Activated naive CD8-positive, alpha-beta T cell (primary cell): ENCODE results near the gene AOPEP.

Source experiments
- H3K27ac Mint-ChIP-seq: one replicate; pipeline ENCODE4 v1.8.0; 2021; ENCODE audit warnings: mixed read lengths
- H3K27me3 Mint-ChIP-seq: one replicate; pipeline ENCODE4 v1.8.0; 2021; ENCODE audit warnings: mixed read lengths
- H3K36me3 Mint-ChIP-seq: one replicate; pipeline ENCODE4 v1.8.0; 2021; ENCODE audit warnings: mixed read lengths
- H3K4me1 Mint-ChIP-seq: one replicate; pipeline ENCODE4 v1.8.0; 2021; ENCODE audit warnings: low read depth, mixed read lengths
- H3K4me3 Mint-ChIP-seq: one replicate; pipeline ENCODE4 v1.8.0; 2021; ENCODE audit warnings: mild to moderate bottlenecking, mixed read lengths
- H3K9me3 Mint-ChIP-seq: one replicate; pipeline ENCODE4 v1.8.0; 2021; ENCODE audit warnings: low read depth, mixed read lengths

AOPEP gene

DNA sequence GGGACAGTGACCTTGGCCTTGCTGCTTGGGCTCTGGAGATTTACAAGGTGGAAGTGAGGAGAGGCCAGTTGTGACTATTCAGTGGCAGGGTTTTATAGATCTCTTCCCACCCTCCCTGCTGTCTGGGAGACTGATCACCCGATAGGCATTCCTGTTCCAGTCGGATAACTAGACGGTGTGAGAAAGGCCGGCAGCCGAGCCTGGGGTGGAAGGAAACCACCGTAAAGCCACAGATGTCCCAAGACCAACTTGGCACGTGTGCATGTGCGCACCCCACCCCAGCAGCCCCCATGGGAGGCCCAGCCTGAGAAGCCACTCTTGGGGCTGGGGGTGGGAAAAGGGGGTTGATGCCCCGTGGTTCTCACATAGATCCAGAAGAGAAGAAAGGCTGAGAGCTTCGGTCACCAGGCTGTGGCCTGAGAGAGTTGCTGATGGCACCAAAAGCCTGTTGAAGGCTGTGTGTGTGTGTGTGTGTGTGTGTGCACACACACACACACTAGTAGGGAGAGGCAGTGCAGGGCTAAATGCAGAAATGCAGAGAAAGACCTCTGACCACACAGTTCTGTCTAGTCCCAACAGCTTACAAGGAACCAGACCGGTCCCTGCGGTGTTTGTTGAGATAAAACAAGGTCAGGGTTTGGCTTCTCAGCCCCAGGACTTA, 365.2 kb downstream of the AOPEP start:
- Mint-ChIP-seq H3K4me1 (peaks cover 16% of the 10 kb centered on the region), H3K36me3 (peaks cover under 1% of the 10 kb centered on the region), H3K9me3 (no peaks in the 10 kb centered on the region), H3K27me3 (no peaks in the 10 kb centered on the region), H3K27ac (no peak overlapping the region), H3K4me3 (no peak overlapping the region)

DNA sequence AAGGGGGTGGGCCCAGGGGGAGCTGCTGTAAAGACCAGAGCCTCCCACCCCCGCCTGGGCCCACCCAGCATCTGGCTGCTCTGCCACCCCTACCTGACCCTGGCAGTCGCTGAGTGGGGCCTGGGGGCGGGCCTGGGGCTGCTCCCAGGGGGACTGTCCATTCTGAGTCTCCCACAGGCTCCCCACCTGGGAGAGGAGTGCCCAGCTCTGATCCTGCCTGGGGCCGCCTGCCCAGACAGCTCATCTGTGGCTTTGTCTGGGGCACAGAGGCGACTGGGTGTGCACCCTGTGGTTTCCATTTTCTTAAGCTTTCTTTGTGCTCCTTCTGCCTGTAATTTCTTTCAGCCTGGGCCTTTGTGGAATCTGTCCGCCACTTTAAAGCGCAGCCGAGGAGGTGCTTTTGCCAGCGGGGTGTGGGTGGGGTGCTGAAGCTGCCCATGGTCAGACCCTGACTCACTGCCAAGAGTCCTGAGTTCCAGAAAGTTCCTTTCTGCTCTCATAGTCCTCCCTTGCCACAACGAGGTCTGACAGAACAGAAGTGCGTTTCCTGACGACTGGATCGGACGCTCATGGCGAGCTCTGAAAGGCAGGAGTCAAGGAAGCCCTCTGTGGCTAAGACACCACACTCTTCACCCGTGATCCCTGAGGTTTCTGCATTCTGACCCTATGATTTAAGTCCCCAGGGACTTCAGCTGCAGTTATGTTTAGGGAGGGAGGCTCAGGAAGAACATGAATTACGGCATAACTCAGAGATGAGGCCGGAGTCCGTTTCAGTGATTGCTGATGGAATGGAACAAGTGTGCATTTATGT, 366.0 kb downstream of the AOPEP start:
- no peak overlapping the region for H3K4me3 Mint-ChIP-seq
- H3K27ac Mint-ChIP-seq: no peak overlapping the region

GRCh38 chr9:95093586-95093985, 367.1 kb downstream of the AOPEP start:
- Mint-ChIP-seq H3K9me3 (no peaks in the 10 kb centered on the region), H3K36me3 (no peaks in the 10 kb centered on the region), H3K27ac (no peak overlapping the region), H3K27me3 (no peaks in the 10 kb centered on the region), H3K4me3 (no peak overlapping the region), H3K4me1 (peaks cover 16% of the 10 kb centered on the region)

More for the DNA sequence above, 366.0 kb downstream of the AOPEP start:
- H3K4me1 Mint-ChIP-seq: peaks cover 16% of the 10 kb centered on the region
- no peaks in the 10 kb centered on the region for H3K27me3 Mint-ChIP-seq
- H3K9me3 Mint-ChIP-seq: no peaks in the 10 kb centered on the region
- no peaks in the 10 kb centered on the region for H3K36me3 Mint-ChIP-seq

DNA sequence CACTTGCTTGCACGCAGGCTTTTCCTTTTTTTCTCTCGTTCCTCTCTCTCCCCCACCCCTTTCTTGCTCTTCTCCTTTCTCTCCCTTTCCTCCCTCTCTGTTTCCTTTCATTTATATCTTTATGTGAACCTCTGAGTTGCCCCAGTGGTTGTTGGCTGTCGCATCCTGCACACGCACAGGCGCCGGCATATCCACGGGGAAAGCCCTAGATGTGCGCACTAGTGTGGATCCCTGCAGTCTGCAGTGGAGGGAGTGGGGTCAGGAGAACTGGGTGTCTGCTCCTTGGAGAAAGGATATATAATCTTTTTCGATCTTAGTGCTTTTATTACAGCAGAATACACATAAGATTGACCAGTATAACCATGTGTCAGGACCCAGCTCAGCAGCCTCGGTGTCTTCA, 367.5 kb downstream of the AOPEP start:
- no peaks in the 10 kb centered on the region for H3K9me3 Mint-ChIP-seq
- H3K36me3 Mint-ChIP-seq: no peaks in the 10 kb centered on the region
- no peak overlapping the region for H3K4me3 Mint-ChIP-seq
- H3K4me1 Mint-ChIP-seq: peaks cover 16% of the 10 kb centered on the region
- no peaks in the 10 kb centered on the region for H3K27me3 Mint-ChIP-seq
- no peak overlapping the region for H3K27ac Mint-ChIP-seq

GRCh38 chr9:95095641-95096355, 369.3 kb downstream of the AOPEP start:
- H3K27me3 Mint-ChIP-seq: no peaks in the 10 kb centered on the region
- H3K36me3 Mint-ChIP-seq: no peaks in the 10 kb centered on the region
- H3K9me3 Mint-ChIP-seq: no peaks in the 10 kb centered on the region
- no peak overlapping the region for H3K4me3 Mint-ChIP-seq
- peaks cover 16% of the 10 kb centered on the region for H3K4me1 Mint-ChIP-seq
- H3K27ac Mint-ChIP-seq: no peak overlapping the region

- peaks cover 14% of the 10 kb centered on the region for H3K4me1 Mint-ChIP-seq
- no peak overlapping the region for H3K4me3 Mint-ChIP-seq
- no peak overlapping the region for H3K27ac Mint-ChIP-seq
- no peaks in the 10 kb centered on the region for H3K27me3 Mint-ChIP-seq
- H3K9me3 Mint-ChIP-seq: no peaks in the 10 kb centered on the region
- H3K36me3 Mint-ChIP-seq: no peaks in the 10 kb centered on the region
These were observed 369.9 kb downstream of the AOPEP start for GRCh38 chr9:95096381-95096780.

DNA sequence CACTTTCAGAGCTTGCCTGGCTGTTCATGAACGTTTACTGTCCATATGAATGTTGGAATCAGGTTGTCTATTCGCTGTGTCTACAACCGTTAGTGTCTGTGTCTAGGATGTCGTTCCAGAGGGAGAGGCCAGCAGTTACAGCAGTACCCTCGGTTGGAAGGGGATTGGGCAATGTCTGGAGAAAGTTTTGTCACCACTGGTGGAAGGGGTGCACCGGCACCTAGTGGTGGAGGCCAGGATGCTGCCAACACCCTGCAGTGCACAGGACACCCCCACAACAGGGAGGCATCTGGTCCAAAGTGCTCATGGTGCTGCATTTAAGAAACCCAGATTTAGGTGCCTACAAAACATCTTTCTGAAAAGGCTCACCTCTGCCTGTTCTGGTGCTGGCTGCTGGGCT, 370.3 kb downstream of the AOPEP start:
- H3K27me3 Mint-ChIP-seq: no peaks in the 10 kb centered on the region
- no peak overlapping the region for H3K4me3 Mint-ChIP-seq
- no peaks in the 10 kb centered on the region for H3K9me3 Mint-ChIP-seq
- no peaks in the 10 kb centered on the region for H3K36me3 Mint-ChIP-seq
- H3K27ac Mint-ChIP-seq: no peak overlapping the region
- peaks cover 11% of the 10 kb centered on the region for H3K4me1 Mint-ChIP-seq

DNA sequence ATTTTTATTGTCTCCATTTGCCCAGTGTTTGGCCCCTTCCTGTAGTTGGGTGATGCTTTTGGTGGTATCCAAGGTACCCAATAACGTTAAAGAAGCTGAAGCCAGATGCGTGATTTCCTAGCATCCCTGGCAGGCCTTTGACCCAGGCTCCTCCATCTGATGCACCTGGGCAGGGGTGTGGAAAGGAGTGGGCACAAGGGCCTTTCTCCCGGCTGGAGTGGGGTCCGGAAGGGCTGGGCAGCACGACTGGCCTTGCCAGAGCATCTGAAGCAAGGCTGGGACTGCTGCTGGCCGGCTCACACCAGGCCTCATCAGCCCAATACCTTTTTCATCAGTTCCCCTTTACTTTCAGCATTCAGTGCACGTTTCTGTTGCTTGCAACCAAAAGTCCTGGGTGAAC, 370.8 kb downstream of the AOPEP start:
- Mint-ChIP-seq H3K4me3 (no peak overlapping the region), H3K4me1 (peaks cover 10% of the 10 kb centered on the region), H3K27me3 (no peaks in the 10 kb centered on the region), H3K36me3 (no peaks in the 10 kb centered on the region), H3K9me3 (no peaks in the 10 kb centered on the region), H3K27ac (no peak overlapping the region)

DNA sequence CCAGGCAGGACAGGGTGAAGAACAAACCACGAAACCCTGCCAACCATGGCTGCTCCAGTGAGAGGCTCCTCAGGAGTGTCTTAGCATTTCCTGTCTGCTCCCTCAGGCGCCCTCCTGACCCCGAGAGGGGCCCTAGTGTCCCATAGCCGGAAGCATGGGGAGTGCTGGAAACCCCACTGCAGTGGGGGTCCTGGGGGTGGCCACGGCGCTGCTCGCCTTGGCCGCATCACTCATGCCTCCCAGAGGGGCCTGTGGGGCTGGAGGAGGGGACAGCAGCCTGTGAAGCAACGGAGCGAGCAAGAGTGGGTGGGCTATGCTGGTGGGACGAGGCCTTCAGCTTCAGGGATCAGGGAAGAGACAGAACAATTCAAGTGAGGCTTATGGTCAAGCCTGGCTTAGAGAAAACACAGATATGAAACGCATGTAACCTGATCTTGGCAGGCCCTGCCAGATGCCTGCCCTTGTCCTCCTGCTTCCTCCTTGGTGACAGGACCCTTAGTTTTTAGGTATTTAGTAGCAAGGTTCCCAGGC, 372.0 kb downstream of the AOPEP start:
- H3K4me3 Mint-ChIP-seq: no peak overlapping the region
- no peak overlapping the region for H3K27ac Mint-ChIP-seq
- peaks cover 5% of the 10 kb centered on the region for H3K4me1 Mint-ChIP-seq
- no peaks in the 10 kb centered on the region for H3K36me3 Mint-ChIP-seq
- no peaks in the 10 kb centered on the region for H3K27me3 Mint-ChIP-seq
- no peaks in the 10 kb centered on the region for H3K9me3 Mint-ChIP-seq

DNA sequence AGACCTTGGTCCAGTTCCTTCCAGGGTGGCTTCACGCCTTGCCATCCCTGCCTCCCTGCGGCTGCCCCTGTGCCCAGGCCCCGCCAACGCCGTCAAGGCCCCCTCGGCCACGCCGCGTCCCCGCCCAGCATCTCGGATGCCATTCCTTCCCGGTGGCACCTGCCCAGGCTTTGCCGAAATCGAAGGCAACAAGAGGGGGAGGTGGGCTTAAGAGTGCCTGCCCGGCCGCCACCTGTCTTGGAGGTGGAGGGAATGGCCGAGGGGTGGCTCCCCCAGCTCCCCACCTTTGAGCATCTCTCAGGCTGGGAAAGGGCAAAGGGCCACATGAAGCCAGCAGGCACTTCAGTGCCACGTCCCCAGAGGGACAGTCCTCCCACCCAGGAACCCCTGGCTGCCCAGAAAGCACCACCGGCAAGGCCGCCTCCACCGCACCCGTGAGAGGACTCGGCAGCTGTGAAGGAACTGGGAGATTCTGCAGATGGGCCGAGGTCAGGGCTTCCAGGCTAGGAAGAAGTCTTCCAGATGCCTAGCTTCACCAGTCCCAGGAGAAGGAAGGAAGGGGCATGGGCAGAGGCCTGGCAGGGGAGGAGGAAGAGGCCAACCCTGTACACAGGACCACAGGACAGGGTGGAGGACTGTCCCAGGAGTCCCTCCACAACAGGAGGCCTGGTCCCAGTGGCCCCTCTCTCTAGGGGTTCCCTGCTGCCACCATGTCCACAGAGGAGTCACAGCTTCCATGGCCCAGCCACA, 373.0 kb downstream of the AOPEP start:
- Mint-ChIP-seq H3K27ac (no peak overlapping the region), H3K4me3 (no peak overlapping the region), H3K4me1 (no peaks in the 10 kb centered on the region)

GRCh38 chr9:95100071-95100627, 373.6 kb downstream of the AOPEP start:
- no peak overlapping the region for H3K27ac Mint-ChIP-seq
- H3K9me3 Mint-ChIP-seq: no peaks in the 10 kb centered on the region
- no peak overlapping the region for H3K4me3 Mint-ChIP-seq
- H3K4me1 Mint-ChIP-seq: no peaks in the 10 kb centered on the region
- H3K27me3 Mint-ChIP-seq: no peaks in the 10 kb centered on the region
- no peaks in the 10 kb centered on the region for H3K36me3 Mint-ChIP-seq

More for the DNA sequence above, 373.0 kb downstream of the AOPEP start:
- H3K27me3 Mint-ChIP-seq: no peaks in the 10 kb centered on the region
- H3K36me3 Mint-ChIP-seq: no peaks in the 10 kb centered on the region
- H3K9me3 Mint-ChIP-seq: no peaks in the 10 kb centered on the region

DNA sequence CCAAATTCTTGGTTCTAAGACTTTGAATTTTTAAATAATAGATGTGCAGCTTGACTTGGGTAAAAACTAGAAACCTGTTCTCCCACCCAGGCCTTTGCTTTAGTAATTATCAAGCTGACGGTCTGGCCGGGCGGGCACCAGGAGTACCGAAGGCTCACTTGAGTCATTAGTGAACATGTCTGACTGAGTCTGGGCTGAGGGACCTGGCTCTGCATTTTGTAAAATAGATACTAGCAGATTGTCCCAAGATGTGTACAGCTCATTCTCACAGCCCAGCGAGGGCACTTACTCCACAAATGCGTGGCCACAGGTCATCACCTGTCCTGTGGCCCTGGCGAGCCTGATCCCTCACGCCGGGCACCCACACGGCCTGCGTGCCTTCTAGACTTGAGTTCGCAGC, 374.8 kb downstream of the AOPEP start:
- H3K4me1 Mint-ChIP-seq: no peaks in the 10 kb centered on the region
- H3K4me3 Mint-ChIP-seq: no peak overlapping the region
- no peaks in the 10 kb centered on the region for H3K36me3 Mint-ChIP-seq
- H3K9me3 Mint-ChIP-seq: no peaks in the 10 kb centered on the region
- H3K27ac Mint-ChIP-seq: no peak overlapping the region
- no peaks in the 10 kb centered on the region for H3K27me3 Mint-ChIP-seq

GRCh38 chr9:95102001-95102433, 375.5 kb downstream of the AOPEP start:
- Mint-ChIP-seq H3K4me1 (no peaks in the 10 kb centered on the region), H3K9me3 (no peaks in the 10 kb centered on the region), H3K27me3 (no peaks in the 10 kb centered on the region), H3K36me3 (peaks cover under 1% of the 10 kb centered on the region), H3K27ac (no peak overlapping the region), H3K4me3 (no peak overlapping the region)

DNA sequence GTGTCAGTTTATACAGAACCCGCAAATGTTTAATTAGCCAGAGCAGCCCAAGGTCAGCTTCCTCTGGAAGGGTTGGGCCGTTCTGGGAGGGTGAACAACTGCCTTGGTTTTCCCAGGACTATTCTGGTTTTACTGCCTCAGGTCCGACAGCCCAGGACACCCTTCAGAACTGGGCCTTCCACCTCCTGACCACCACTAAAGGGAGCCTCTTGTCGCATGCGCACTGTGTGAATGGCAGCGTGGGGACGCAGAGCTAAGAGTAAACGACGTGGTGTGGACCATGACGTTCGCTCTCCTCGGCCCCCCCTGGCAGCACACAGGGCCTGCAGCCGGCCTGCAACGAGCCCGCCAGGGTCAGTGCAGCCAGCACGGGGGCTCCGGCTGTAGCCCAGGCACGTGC, 376.1 kb downstream of the AOPEP start:
- Mint-ChIP-seq H3K4me1 (no peaks in the 10 kb centered on the region), H3K4me3 (no peak overlapping the region), H3K9me3 (no peaks in the 10 kb centered on the region), H3K27ac (no peak overlapping the region), H3K27me3 (no peaks in the 10 kb centered on the region), H3K36me3 (peaks cover 2% of the 10 kb centered on the region)
